GM19035 (cell line): ENCODE results near the gene ILDR2.

ENCODE experiments used
- ATAC-seq: cut with Tn5 transposase; IDR thresholded peaks from one replicate; pipeline ENCODE4 v1.9.1; 2021; ENCODE audit not compliant: unreplicated experiment

Gene ILDR2

DNA sequence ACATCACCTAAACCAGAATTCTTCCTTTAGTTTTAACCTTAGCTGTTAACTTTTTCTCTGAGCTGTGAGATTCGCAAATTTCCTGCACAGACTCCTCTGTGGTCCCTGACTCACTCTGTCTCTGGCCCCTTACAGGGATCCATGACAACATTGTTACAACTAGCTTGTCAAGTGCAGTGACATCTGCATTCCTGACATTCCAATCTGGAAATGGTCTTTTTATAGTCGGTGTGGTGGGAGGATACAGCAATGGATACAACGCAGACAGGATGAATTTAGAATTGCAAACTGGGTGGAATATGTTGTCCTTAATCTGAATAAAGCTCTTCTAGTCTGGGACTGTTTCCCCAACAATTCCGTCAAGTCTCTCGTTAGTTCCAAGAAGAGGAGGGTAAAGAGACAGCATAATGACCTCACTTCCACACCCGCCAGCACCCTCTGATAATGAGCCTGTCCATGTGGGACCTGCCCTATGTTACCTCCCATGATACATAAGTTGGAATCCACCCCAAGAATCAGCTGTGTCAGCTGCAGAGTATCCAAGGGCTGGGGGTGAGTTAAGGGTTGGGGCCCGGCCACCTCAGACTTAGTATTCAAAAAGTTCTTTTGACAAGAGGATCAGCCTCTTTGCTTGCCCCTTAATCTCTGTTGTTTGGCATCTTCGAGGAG, 49.4 kb downstream of the ILDR2 start:
- no peak for ATAC-seq

DNA sequence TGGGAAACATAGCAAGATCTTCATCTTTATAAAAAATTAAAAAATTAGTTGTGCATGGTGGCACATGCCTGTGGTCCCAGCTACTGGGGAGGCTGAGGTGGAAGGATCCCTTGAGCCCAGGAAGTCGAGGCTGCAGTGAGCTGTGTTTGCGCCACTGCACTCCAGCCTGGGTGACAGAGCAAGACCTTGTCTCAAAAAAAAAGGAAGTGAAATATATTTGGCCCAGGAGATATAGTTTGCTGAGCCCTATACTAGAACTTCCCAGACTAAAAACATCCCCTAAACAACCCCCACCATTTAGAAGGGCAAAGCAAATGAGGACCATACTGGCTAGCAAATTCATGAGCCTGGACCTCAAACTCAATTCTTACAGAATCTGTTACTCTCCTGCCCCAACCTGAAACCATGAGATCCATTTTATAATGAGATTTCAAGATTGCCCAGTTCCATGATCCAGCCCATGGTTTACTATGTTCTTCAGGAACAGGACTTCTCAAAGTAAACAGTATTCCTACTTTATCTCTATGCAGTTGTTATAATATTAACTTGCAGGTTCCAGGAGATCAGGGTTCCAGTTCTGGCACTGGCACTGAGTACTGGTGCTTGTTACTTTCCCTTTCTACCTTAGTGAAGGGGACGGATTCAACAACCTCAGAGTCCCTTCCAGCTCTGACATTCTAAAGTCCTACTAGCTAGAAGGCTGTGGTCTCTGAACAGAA, 50.4 kb downstream of the ILDR2 start:
- ATAC-seq, result peak; percentile 75

DNA sequence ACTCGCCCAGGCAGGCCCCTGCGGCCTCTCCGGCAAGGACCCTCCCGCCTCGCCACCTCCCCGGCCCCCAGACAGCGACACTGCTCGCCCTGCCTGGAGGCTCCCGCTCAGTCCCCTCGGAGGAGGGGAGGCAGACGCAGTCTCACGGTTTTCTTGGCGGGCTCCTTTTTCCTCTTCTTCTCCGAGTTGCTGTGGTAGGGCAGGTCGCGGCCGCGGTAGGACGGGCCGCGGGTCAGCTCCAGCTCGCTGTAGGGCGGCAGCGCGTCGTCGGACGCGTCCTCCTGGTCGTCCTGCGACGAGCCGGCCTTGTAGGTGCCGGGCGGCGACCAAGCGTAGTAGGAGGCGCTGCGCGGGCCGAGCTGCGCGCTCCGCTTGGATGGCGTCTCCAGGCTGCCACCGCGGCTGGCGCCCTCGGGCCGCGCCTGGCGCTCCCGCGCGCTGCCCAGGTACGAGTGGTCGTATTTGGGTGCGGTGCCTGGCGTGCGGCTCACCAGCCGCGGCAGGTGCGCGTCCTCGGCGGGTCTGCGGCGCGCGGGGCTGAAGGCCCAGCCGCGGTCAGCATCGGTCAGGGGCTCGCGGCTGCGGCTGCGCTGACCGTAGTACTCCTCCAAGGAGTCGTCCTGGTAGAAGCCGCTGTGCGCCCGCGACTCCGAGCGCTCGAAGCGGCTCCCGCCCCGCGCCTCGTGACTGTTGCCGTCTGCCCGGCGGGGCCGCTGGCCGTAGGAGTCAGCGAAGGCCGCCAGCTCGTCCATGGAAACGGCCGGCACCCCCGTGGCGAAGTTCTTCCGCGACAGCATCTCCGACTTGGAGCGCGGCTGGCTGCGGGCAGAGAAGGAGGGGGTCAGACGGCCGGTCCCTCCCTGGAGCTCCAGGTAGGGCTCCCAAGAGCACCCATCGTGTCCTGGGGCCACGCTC, 54.5 kb downstream of the ILDR2 start:
- ATAC-seq, result no peak

DNA sequence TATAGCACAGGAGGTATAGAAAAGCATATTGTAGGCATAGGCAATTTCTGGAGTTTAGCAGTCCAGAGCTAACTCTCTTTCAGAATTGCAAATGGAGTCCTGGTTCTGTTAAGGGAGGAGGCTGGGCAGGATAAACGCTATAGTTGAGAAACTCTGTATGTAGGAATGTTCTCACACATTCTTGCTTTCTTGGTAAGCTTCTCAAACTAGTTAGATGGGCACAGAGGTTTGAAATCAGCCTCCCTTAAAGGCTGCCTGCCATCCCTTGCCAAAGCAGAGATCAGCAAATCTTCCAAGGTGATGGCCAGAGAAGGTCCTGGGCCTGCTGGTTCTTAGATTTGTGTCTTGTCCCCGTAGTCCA, 56.4 kb downstream of the ILDR2 start:
- no peak for ATAC-seq

DNA sequence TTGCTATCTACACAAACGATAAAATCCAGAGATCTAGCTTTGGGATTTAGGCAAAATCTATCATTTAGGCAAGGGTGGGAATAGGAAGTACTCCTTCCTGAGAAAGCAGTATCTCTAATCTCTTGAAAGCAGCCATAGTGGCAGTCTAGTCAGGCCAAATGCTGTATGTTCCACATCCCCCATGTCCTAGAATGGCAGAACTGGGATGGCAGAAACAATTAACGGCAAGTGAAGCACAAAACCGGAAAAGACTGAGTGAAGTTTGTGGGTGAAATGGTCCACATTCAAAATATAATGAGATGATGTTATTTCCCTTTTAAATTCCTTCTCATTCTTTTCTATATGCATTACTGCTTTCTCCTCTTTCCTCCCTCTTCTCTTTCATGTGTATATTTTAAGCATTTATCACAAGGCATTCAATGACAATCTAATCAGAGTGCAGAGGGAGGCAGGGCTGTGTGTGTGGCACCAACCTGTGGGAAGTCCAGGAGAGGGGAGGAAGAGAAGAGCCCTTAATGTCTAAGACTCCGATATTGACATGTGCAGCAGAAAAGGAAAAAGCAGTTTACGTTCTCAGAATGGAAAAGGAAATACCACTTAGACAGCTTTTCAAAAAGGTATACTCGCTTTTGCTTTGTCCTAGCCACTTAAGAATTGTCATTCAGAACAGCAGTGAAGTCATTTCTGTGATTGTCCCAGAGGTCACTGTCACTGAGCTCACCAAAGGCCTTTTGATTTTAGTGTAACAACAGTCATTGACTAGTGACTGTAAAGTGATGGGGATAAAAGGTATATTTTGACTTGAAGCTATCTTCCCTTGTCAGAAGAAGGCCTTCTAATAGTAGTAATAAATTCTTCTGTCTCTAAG, 57.0 kb downstream of the ILDR2 start:
- no peak for ATAC-seq

DNA sequence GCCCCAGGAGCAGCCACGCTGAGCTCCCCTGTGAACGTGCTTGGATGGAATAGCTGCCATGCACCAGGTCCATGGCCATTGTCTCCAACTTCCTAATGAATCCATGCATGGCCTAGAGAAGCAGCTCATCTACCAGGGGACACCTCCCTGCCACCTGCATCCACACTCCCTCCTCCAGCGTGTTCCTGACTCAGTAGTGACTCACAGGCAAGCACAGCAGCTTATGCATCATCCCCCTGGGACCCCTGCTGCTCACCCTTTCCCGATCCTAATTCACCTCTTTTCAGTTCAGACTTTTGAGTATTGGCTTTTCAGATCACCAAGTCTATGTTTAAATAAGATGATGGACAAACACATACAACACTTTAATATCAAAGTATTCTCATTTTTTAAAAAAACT, 59.4 kb downstream of the ILDR2 start:
- ATAC-seq, result no peak

DNA sequence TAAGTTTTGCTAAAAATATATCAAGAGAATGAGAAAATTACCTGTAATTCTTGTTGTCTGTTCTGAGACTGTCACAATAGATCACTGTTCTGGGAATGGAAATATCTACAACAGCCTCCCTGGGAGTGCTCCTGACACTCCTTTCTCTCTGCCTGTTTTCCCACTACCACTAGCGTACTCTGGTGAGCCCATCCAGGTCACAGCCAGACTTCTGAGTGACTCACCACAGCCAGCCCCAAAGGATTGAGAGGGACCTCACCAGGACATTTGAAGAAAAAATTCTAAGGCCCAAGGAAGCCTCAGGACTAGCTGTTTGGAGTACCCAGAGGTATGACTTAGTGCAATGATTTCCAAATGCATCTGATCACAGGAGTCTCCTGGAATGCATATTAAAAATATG, 60.3 kb downstream of the ILDR2 start:
- ATAC-seq, result no peak

DNA sequence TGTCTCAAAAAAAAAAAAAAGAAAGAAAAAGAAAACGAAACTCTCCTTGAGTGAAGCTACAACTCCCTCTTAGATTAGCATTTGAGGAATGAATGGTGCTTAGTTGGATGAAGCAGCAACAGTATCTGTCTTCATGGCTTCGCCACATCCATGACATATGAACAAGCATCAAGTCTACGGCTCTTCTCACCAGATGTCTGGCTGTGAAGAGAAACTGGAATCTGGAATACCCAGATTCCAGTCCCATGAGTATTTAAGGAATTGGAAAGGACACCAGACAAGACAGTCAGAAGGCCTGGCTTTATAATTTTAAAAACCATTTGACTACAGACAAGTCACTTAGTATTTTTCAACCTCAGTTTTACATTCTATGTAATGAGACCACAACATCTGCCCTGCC, 61.2 kb downstream of the ILDR2 start:
- ATAC-seq, result no peak

DNA sequence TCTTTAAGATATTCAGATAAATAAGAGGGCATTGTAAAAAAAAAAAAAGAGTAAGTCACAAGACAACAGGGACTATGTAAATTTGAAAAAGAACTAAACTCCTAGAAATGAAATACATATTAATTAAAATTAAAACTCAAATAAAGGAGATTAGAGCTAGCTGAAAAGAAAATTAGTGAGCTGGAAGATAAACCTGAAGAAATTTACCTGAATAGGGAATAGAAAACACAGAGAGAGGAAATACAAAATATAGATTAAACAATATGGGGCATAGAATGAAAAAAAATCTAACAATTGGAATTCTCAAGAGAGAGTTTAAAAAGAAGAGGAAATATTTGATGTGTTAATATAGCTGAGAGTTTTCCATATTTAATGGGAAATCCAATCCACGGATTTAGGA, 63.7 kb downstream of the ILDR2 start:
- ATAC-seq, result no peak

DNA sequence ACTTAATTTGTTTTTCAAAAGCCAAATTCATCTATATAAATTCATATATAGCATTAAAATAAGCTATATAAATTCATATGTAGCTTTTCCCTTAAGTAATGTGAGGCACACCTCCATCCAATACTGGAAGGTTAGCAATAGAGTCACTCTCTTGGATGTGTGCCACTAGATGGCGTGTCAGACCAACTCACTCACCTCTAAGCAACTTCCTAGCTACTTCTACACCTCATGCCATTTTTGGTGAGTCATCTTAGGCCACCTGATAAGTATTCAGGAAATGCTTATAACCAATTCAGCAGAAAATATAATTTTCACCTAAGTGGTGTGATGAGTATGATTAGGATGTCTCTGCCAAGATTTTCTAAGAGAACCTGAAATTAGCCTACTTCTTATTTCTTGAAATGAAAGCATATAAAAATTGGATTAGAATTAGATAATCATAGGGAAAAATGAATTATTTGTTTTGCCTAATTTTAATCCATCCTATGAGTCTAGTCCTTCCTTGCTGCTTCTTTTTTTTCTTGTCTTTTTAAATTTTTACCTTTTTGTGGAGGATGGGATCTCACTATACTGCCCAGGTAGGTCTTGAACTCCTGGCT, 64.8 kb downstream of the ILDR2 start:
- peak; percentile 97 for ATAC-seq

DNA sequence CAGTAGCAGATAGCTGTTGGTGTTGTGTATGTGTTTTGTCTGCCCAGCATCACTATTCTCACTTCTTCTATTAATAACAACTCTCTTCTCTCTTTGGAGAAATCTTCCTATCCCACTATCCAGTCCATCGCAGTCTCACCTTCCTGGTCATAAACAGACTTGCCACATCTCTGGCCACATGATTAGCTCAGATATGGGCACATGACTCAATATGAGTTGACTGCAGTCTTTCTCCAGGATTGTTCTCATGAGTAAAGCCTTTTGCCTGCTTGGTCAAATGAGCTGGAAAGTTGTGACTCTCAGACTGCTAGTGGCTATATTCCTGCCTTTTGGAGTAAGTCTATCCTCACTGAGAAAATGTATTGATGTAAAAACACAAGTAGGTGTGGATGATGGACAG, 66.4 kb downstream of the ILDR2 start:
- ATAC-seq, result no peak

DNA sequence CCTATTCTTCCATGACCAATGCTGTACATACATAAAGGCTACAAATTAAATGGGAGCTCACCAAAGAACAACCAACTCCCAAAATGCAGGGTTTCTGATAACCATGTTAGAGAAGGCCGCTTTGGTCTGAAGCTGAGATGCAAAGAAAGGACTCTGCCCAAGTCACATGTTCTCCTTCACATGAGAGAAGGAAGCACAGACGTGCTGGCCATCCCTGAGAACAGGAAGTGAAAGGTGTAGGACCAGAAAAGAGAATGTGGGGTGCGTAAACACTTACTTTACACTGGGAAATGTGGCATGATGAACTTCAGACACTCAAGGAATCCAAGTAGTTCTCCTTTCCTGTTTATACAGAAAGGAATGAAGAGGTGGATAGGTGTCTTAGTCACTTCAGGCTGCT, 67.6 kb downstream of the ILDR2 start:
- no peak for ATAC-seq

DNA sequence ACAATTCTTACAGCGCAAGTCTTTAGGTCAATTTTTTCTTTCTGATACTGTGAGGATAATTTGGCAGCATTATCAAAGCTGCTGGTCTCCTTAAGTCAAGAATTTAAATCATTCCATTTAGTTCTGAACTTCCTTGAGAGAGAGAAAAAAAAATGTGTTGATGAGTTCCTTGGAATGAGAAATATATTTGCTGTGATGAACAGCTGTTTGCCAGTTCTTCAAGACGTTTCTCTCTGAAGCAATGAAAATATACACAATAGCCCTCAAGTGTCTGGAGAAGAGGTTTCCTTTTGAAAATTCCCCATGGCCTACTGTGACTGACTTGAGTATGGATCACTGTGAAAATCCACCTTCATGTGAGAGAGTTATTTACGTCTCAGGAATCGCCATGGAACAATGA, 68.3 kb downstream of the ILDR2 start:
- no peak for ATAC-seq

DNA sequence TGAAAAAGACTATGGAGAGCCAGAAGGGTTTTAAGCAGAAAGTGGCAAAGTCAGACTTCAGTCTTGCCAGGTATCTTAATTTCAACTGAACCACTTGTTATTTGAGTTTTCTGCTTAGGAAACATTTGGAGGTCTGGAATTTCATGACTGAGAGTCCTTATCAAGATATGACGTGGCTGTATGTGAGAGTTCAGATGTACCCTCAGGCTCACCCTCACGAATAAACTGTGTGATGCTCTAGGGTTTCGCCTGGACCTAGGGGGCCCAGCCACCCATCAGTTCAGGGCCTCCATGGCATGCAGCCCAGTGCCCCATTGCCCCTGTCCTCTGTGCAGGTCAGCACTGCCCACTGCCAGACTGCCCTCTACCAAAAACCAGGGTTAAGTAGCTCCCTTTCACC, 68.7 kb downstream of the ILDR2 start:
- no peak for ATAC-seq

DNA sequence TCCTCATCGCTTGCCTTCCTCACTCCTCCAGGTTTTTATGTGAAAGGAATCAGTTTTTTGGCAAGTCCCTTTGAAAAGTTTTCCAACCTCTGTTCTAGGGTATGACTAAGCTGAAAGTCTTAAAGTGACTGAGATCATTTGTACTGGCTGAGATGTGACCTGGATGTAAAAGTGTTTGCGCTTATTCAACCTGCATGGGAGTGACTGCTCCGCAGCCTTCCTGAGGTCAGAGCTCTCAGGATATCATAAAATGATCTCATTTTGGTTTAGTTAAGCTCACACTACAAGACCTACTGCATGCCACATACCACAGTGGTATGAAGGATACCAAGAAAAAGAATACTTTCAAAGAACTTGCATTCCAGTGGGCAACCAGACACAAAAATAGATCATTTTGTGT, 69.4 kb downstream of the ILDR2 start:
- no peak for ATAC-seq

DNA sequence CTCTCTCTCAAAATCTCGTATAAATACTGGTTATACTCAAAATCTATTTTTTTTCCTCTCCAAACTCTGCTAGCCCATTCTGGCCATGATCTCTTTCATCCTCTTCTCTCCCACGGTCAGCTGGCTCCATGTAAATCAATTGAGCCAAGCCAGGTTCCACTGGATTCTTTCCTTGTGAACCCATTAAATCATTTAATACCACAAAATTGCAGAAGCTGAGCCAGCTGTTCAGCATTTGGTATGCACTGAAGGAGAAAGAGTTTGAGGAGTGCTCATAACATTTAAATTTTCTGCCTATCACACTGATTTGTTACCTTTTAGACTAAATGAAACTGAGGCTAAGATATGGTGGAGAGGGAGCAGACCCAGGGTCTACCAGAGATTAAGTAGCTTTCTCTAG, 70.2 kb downstream of the ILDR2 start:
- no peak for ATAC-seq

DNA sequence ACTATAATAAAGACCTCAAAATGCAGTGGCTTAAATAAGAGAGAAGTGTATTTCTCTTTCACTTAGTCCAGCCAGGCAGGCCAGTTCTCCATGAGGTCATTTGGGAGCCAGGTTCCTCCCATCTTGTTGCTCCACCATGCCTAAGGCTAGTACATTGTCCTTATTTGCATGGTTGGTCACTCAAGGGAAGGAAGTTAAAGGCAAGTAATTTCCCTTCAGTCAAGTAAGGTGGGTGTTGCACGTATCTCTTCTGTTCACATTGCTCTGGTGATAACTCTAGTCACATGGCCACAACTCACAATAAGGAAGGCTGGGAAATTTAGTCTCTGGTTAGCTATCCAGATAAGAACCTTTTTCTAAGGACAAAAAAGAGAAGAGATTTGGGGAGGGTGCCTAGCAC, 72.1 kb downstream of the ILDR2 start:
- no peak for ATAC-seq

DNA sequence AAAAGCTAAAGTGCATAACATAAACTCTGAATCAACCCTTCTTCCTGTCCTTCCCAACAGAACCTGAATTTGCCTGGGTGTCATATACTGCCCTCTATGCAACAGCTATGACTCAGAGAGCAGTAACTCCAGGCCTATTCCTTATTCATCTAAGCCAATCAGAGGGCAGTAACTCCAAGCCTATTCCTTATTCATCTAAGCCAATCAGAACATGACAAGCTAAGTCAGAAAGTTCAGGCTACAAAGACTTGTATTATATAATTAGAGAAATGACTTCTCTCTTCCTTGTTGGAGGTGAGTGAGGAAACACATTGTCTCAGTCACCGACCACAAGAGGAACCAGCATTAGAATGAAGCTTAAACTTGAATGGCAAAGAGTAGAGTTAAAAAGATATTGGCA, 73.1 kb downstream of the ILDR2 start:
- no peak for ATAC-seq

DNA sequence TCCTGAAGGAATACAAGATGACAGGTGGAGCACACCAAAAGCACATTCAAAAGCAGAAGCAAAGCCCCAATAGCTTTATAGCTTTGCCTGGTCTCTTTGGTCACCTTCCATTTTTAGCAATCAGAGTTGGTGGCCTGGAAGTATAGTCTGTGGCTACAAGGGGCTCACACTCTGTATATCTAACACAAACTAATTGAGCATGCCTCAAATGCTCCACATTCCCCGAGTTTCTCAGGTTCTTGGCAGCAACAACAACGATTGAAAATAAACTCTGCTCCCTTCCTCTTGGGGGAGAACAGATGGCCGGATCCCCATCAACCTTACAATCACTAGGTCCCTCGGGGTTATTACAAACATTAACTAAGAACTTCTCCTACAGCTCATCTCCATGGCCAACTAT, 74.4 kb downstream of the ILDR2 start:
- ATAC-seq, result no peak

DNA sequence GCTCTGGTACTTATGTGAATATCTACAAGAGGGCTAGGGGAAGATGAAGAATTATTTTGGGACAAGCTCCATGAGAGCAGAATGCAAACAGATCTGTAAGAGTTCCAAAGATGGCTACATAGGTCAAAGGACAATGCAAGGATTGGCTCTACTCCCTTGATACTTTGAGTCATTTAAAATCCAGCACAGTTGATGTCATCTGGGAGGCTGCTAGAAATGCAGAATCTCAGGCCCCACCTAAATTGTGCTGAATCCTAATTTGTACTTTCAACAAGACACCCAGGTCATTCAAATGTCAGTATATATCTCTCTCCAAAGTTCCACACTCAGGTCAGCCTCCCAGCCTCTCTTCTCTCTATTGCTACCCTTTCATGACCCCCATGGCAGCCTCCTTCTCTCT, 75.6 kb downstream of the ILDR2 start:
- no peak for ATAC-seq

DNA sequence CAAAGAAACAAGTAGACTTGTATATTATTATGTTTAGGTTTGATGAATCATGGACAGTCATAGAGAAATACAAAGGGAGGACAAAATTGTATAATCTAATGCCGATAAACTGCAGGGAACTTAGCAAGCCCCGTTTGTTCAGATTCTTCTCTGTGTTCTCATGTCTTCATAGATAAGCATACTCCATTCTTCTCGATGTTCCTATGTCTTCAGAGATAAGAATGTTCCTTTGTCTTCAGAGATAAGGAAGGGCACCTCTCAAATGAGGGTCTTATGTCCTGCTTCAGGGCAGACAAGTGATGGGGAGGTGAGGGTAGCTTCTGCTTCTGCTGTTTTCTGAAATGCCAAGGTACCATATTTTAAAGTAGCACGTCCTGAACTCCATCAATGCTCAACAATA, 79.6 kb downstream of the ILDR2 start:
- no peak for ATAC-seq
